SK-N-SH treated with all-trans-retinoic acid at 6 μM for 48 hours (cell line): ENCODE data around the gene UNCX.

Experiments
- ARNTL ChIP-seq: fragments of 450-650 bp; formaldehyde crosslinking; IDR thresholded peaks from 2 replicates; pipeline ENCODE4 v1.5.0; 2020; ENCODE audit warnings: low read depth, mild to moderate bottlenecking, moderate library complexity, borderline replicate concordance
- CSDC2 ChIP-seq: fragments of 250-450 bp; sonication (Bioruptor Pico); IDR thresholded peaks from 2 replicates; pipeline ENCODE4 v1.5.0; 2020; ENCODE audit warnings: mild to moderate bottlenecking, moderate library complexity
- ESRRG ChIP-seq: fragments of 250-450 bp; sonication (Bioruptor Pico); IDR thresholded peaks from 2 replicates; pipeline ENCODE4 v1.6.1; 2021; ENCODE audit warnings: mild to moderate bottlenecking
- GLIS3 ChIP-seq: fragments of 250-450 bp; sonication (Bioruptor Pico); IDR thresholded peaks from 2 replicates; pipeline ENCODE4 v1.5.0; 2020; ENCODE audit warnings: mild to moderate bottlenecking, moderate library complexity
- RARB ChIP-seq: fragments of 250-450 bp; sonication (Bioruptor Pico); IDR thresholded peaks from 2 replicates; pipeline ENCODE4 v1.8.0; 2021; ENCODE audit warnings: mild to moderate bottlenecking, moderate library complexity
- TCF4 ChIP-seq: fragments of 250-450 bp; sonication (Bioruptor Pico); IDR thresholded peaks from 2 replicates; pipeline ENCODE4 v1.8.0; 2021; ENCODE audit warnings: mild to moderate bottlenecking, moderate library complexity, borderline replicate concordance
- ZFP30 ChIP-seq: fragments of 450-650 bp; formaldehyde crosslinking; IDR thresholded peaks from 2 replicates; pipeline ENCODE4 v1.5.0; 2022; ENCODE audit warnings: mild to moderate bottlenecking, moderate library complexity
- ZNF70 ChIP-seq: fragments of 450-650 bp; formaldehyde crosslinking; IDR thresholded peaks from 2 replicates; pipeline ENCODE4 v1.5.0; 2020; ENCODE audit warnings: mild to moderate bottlenecking, moderate library complexity
- ZNF8 ChIP-seq: fragments of 450-650 bp; formaldehyde crosslinking; IDR thresholded peaks from 2 replicates; pipeline ENCODE4 v1.5.0; 2020; ENCODE audit warnings: mild to moderate bottlenecking, moderate library complexity
- TF ChIP-seq, protein P1 (sequence below): fragments of 250-450 bp; sonication (Bioruptor Pico); IDR thresholded peaks from 2 replicates; pipeline ENCODE4 v1.5.1; 2021; ENCODE audit warnings: mild to moderate bottlenecking, moderate library complexity
- TF ChIP-seq, protein P2 (sequence below): fragments of 250-450 bp; sonication (Bioruptor Pico); IDR thresholded peaks from 2 replicates; pipeline ENCODE4 v1.8.0; 2020; ENCODE audit warnings: mild to moderate bottlenecking, moderate library complexity, borderline replicate concordance
- TF ChIP-seq, protein P3 (sequence below): fragments of 250-450 bp; sonication (Bioruptor Pico); IDR thresholded peaks from 2 replicates; pipeline ENCODE4 v1.5.0; 2020; ENCODE audit warnings: mild to moderate bottlenecking, moderate library complexity

DNA sequence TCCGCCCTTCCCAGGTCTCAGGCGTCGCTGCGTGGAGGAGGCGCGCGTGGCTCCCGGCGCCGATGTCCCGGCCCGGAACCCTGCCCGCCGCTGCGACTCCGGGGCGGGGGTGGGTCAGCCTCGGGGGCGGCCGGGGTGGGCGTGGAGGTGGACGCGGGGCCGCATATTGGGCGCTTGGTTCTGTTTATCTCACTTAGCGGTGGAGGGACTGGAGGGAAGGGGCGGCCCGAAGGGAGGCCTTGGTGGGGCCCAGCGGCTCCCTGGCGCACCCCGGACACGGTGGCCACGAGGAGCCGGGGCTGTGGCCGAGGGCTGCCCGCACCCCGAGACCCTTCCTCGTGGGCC is 8.6 kb downstream of the UNCX start:
- TF ChIP-seq ESRRG (CRISPR knock-in tag) (no peak), ZNF70 (CRISPR knock-in tag) (no peak), ZFP30 (CRISPR knock-in tag) (no peak), TCF4 (CRISPR knock-in tag) (no peak), RARB (CRISPR knock-in tag) (no peak), ARNTL (CRISPR knock-in tag) (no peak), GLIS3 (CRISPR knock-in tag) (no peak), CSDC2 (CRISPR knock-in tag) (no peak), ZNF8 (CRISPR knock-in tag) (no peak)
- TF ChIP-seq, protein P1, sequence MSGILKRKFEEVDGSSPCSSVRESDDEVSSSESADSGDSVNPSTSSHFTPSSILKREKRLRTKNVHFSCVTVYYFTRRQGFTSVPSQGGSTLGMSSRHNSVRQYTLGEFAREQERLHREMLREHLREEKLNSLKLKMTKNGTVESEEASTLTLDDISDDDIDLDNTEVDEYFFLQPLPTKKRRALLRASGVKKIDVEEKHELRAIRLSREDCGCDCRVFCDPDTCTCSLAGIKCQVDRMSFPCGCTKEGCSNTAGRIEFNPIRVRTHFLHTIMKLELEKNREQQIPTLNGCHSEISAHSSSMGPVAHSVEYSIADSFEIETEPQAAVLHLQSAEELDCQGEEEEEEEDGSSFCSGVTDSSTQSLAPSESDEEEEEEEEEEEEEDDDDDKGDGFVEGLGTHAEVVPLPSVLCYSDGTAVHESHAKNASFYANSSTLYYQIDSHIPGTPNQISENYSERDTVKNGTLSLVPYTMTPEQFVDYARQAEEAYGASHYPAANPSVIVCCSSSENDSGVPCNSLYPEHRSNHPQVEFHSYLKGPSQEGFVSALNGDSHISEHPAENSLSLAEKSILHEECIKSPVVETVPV (CRISPR knock-in tag): no peak
- TF ChIP-seq, protein P2, sequence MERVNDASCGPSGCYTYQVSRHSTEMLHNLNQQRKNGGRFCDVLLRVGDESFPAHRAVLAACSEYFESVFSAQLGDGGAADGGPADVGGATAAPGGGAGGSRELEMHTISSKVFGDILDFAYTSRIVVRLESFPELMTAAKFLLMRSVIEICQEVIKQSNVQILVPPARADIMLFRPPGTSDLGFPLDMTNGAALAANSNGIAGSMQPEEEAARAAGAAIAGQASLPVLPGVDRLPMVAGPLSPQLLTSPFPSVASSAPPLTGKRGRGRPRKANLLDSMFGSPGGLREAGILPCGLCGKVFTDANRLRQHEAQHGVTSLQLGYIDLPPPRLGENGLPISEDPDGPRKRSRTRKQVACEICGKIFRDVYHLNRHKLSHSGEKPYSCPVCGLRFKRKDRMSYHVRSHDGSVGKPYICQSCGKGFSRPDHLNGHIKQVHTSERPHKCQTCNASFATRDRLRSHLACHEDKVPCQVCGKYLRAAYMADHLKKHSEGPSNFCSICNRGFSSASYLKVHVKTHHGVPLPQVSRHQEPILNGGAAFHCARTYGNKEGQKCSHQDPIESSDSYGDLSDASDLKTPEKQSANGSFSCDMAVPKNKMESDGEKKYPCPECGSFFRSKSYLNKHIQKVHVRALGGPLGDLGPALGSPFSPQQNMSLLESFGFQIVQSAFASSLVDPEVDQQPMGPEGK (CRISPR knock-in tag): no peak
- TF ChIP-seq, protein P3, sequence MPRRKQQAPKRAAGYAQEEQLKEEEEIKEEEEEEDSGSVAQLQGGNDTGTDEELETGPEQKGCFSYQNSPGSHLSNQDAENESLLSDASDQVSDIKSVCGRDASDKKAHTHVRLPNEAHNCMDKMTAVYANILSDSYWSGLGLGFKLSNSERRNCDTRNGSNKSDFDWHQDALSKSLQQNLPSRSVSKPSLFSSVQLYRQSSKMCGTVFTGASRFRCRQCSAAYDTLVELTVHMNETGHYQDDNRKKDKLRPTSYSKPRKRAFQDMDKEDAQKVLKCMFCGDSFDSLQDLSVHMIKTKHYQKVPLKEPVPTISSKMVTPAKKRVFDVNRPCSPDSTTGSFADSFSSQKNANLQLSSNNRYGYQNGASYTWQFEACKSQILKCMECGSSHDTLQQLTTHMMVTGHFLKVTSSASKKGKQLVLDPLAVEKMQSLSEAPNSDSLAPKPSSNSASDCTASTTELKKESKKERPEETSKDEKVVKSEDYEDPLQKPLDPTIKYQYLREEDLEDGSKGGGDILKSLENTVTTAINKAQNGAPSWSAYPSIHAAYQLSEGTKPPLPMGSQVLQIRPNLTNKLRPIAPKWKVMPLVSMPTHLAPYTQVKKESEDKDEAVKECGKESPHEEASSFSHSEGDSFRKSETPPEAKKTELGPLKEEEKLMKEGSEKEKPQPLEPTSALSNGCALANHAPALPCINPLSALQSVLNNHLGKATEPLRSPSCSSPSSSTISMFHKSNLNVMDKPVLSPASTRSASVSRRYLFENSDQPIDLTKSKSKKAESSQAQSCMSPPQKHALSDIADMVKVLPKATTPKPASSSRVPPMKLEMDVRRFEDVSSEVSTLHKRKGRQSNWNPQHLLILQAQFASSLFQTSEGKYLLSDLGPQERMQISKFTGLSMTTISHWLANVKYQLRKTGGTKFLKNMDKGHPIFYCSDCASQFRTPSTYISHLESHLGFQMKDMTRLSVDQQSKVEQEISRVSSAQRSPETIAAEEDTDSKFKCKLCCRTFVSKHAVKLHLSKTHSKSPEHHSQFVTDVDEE: no peak
